ENCODE data around the gene ZNF212.

- no peak for TF ChIP-seq CTCF (conservative IDR thresholded peaks at IDR 0.05; ENCODE audit: low read depth, low read length)
- TF ChIP-seq EZH2 (IDR thresholded peaks at IDR 0.05; ENCODE audit: low read length, unreplicated experiment): no peak
- no peak for TF ChIP-seq EZH2phosphoT487 (IDR thresholded peaks at IDR 0.05; ENCODE audit: borderline replicate concordance, low read length)
These were observed 33.6 kb upstream of the ZNF212 start for GRCh38 chr7:149205690-149206381.

Data from PC-3 (cell line).